IMR-90 (cell line): ENCODE measurements around the gene RNF180. TPM values are rescaled to one million over a fixed set of nuclear protein-coding genes. Genes with fewer than 3 reads are reported as not detected.

Experiments
- ATAC-seq: fragments of 200-7000 bp; cut with Tn5 transposase; 2 replicates; pipeline ENCODE4 v1.9.1; 2020; ENCODE audit warnings: low read depth, mild to moderate bottlenecking, moderate library complexity
- BruUV-seq: library from RNA; stranded (reverse); fragments of 400-500 nt; replicated peaks from 2 replicates; lab custom pipeline; 2021; lab: Mats Ljungman, UMichigan
- CTCF ChIA-PET: fragments of 300-600 bp; formaldehyde crosslinking; extraction: SDS; loops from one replicate; lab custom pipeline; 2021; ENCODE audit warnings: antibody characterized with exemption; lab: Yijun Ruan, JAX
- POLR2A ChIA-PET: fragments of 300-600 bp; sonication (Branson Sonifier 250); formaldehyde crosslinking; loops from one replicate; lab custom pipeline; 2022; ENCODE audit warnings: antibody characterized with exemption; ENCODE audit not compliant: unreplicated experiment; lab: Charles Lee
- DNase-seq: peaks from one replicate; pipeline ENCODE4 v3.0.0; 2013
- H2AFZ ChIP-seq: replicated peaks from 2 replicates; pipeline ENCODE3; 2013; ENCODE audit warnings: low read length, mild to moderate bottlenecking; ENCODE audit not compliant: poor library complexity
- H2AK5ac ChIP-seq: 2 replicates; pipeline ENCODE4 v1.6.1; 2013; ENCODE audit warnings: low read depth, low read length, inconsistent platforms
- H2AK9ac ChIP-seq: replicated peaks from 2 replicates; pipeline ENCODE3; 2013; ENCODE audit warnings: mild to moderate bottlenecking, low read depth, low read length, moderate library complexity; ENCODE audit not compliant: poor library complexity
- H2BK120ac ChIP-seq: 2 replicates; pipeline ENCODE4 v1.6.1; 2013; ENCODE audit warnings: low read depth, low read length, inconsistent platforms
- H2BK15ac ChIP-seq: 3 replicates; pipeline ENCODE4 v1.6.1; 2013; ENCODE audit warnings: low read depth, low read length, inconsistent platforms
- H2BK20ac ChIP-seq: 2 replicates; pipeline ENCODE4 v1.6.1; 2013; ENCODE audit warnings: low read depth, mild to moderate bottlenecking, inconsistent platforms, low read length, moderate library complexity
- H2BK5ac ChIP-seq: 2 replicates; pipeline ENCODE4 v1.6.1; 2013; ENCODE audit warnings: mild to moderate bottlenecking, low read depth, low read length, inconsistent platforms; ENCODE audit not compliant: poor library complexity, severe bottlenecking
- H3K14ac ChIP-seq: replicated peaks from 2 replicates; pipeline ENCODE4 v1.6.1; 2013; ENCODE audit warnings: low read depth, low read length, inconsistent platforms
- H3K18ac ChIP-seq: 2 replicates; pipeline ENCODE4 v1.6.1; 2013; ENCODE audit warnings: low read depth, low read length, control low read depth
- H3K23ac ChIP-seq: 2 replicates; pipeline ENCODE4 v1.6.1; 2013; ENCODE audit warnings: low read depth, low read length, inconsistent platforms
- H3K27ac ChIP-seq: 2 replicates; pipeline ENCODE4 v1.5.1; 2013; ENCODE audit warnings: mild to moderate bottlenecking, control low read depth, low read length; ENCODE audit not compliant: insufficient read depth
- H3K27me3 ChIP-seq: 2 replicates; pipeline ENCODE4 v1.6.1; 2013; ENCODE audit warnings: low read length; ENCODE audit not compliant: control insufficient read depth, insufficient read depth
- H3K36me3 ChIP-seq: 2 replicates; pipeline ENCODE4 v1.6.1; 2013; ENCODE audit warnings: low read length, mixed read lengths; ENCODE audit not compliant: control insufficient read depth, insufficient read depth
- H3K4ac ChIP-seq: 2 replicates; pipeline ENCODE4 v1.6.1; 2013; ENCODE audit warnings: low read depth, low read length, inconsistent platforms
- H3K4me1 ChIP-seq: 2 replicates; pipeline ENCODE4 v1.6.1; 2013; ENCODE audit warnings: low read length, mixed read lengths; ENCODE audit not compliant: control insufficient read depth, insufficient read depth
- H3K4me2 ChIP-seq: 2 replicates; pipeline ENCODE4 v1.6.1; 2013; ENCODE audit warnings: low read depth, mild to moderate bottlenecking, control low read depth, low read length, moderate library complexity
- H3K4me3 ChIP-seq: 2 replicates; pipeline ENCODE4 v1.5.1; 2013; ENCODE audit warnings: low read depth, mild to moderate bottlenecking, control low read depth, low read length, moderate library complexity; ENCODE audit not compliant: insufficient read depth
- H3K56ac ChIP-seq: 2 replicates; pipeline ENCODE4 v1.6.1; 2013; ENCODE audit warnings: low read length, inconsistent platforms; ENCODE audit not compliant: insufficient read depth; ENCODE audit errors: extremely low read depth
- H3K79me1 ChIP-seq, 2 experiments: 2 replicates each; pipeline ENCODE4 v1.6.1; 2013; ENCODE audit warnings: low read length in 2 of 2, inconsistent platforms in 1 of 2, low read depth in 1 of 2
- H3K9ac ChIP-seq: 2 replicates; pipeline ENCODE4 v1.6.1; 2013; ENCODE audit warnings: low read depth, low read length, control low read depth
- H3K9me1 ChIP-seq: 2 replicates; pipeline ENCODE4 v1.6.1; 2013; ENCODE audit warnings: low read length, inconsistent platforms; ENCODE audit not compliant: insufficient read depth
- H3K9me3 ChIP-seq: 2 replicates; pipeline ENCODE4 v1.6.1; 2013; ENCODE audit warnings: low read length; ENCODE audit not compliant: control insufficient read depth, insufficient read depth
- H4K20me1 ChIP-seq: 2 replicates; pipeline ENCODE4 v1.6.1; 2013; ENCODE audit warnings: low read length, inconsistent platforms; ENCODE audit not compliant: insufficient read depth
- H4K5ac ChIP-seq: 2 replicates; pipeline ENCODE4 v1.6.1; 2013; ENCODE audit warnings: mild to moderate bottlenecking, low read depth, low read length, control low read depth
- H4K8ac ChIP-seq, 2 experiments: 2 replicates each; pipeline ENCODE4 v1.6.1; 2013; ENCODE audit warnings: low read depth in 2 of 2, low read length in 2 of 2, control low read depth in 1 of 2, inconsistent platforms in 1 of 2
- H4K91ac ChIP-seq: 2 replicates; pipeline ENCODE4 v1.6.1; 2013; ENCODE audit warnings: low read depth, low read length, inconsistent platforms; ENCODE audit not compliant: insufficient read depth
- BHLHE40 ChIP-seq: fragments of 150-350 bp; IDR thresholded peaks from 2 replicates; pipeline ENCODE4 v1.6.1; 2016; ENCODE audit warnings: mild to moderate bottlenecking, low read depth, low read length
- CEBPB ChIP-seq: IDR thresholded peaks from 2 replicates; pipeline ENCODE4 v1.6.1; 2012; ENCODE audit warnings: low read depth, low read length, improper control_type of control experiment
- CHD1 ChIP-seq: IDR thresholded peaks from 2 replicates; pipeline ENCODE4 v1.6.1; 2012; ENCODE audit warnings: low read depth, low read length, improper control_type of control experiment
- CTCF ChIP-seq: conservative IDR thresholded peaks from 2 replicates; pipeline ENCODE4 v1.5.1; 2012; ENCODE audit warnings: mild to moderate bottlenecking, low read depth, low read length, improper control_type of control experiment
- FOS ChIP-seq: fragments of 150-350 bp; IDR thresholded peaks from 2 replicates; pipeline ENCODE4 v1.6.1; 2016; ENCODE audit warnings: low read depth, low read length
- MAFK ChIP-seq: IDR thresholded peaks from 2 replicates; pipeline ENCODE4 v1.6.1; 2012; ENCODE audit warnings: low read depth, low read length, improper control_type of control experiment
- MAZ ChIP-seq: IDR thresholded peaks from 2 replicates; pipeline ENCODE4 v1.6.1; 2012; ENCODE audit warnings: low read depth, mild to moderate bottlenecking, low read length, improper control_type of control experiment, moderate library complexity, borderline replicate concordance
- MXI1 ChIP-seq: IDR thresholded peaks from 2 replicates; pipeline ENCODE4 v1.6.1; 2012; ENCODE audit warnings: low read depth, mild to moderate bottlenecking, low read length, moderate library complexity, borderline replicate concordance
- NFE2L2 ChIP-seq: fragments of 150-350 bp; IDR thresholded peaks from 2 replicates; pipeline ENCODE4 v1.6.1; 2016; ENCODE audit warnings: low read depth, mild to moderate bottlenecking, low read length
- POLR2A ChIP-seq: IDR thresholded peaks from 2 replicates; pipeline ENCODE4 v1.6.1; 2012; ENCODE audit warnings: mild to moderate bottlenecking, low read depth, low read length
- RAD21 ChIP-seq: IDR thresholded peaks from 2 replicates; pipeline ENCODE4 v1.6.1; 2012; ENCODE audit warnings: low read length, improper control_type of control experiment
- RCOR1 ChIP-seq: IDR thresholded peaks from 2 replicates; pipeline ENCODE4 v1.6.1; 2012; ENCODE audit warnings: mild to moderate bottlenecking, low read length, improper control_type of control experiment; ENCODE audit not compliant: insufficient replicate concordance
- RFX5 ChIP-seq: IDR thresholded peaks from 2 replicates; pipeline ENCODE4 v1.8.0; 2012; ENCODE audit warnings: low read depth, mild to moderate bottlenecking, low read length, moderate library complexity
- SMC3 ChIP-seq: fragments of 150-350 bp; IDR thresholded peaks from 2 replicates; pipeline ENCODE4 v1.6.1; 2016; ENCODE audit warnings: low read depth, mild to moderate bottlenecking, antibody characterized with exemption, low read length, moderate library complexity
- WGBS, 2 experiments: methylation state at CpG; one replicate each; pipeline versions ENCODE4 v1.1.5 to v1.1.7; 2013; ENCODE audit warnings: missing lambda C conversion rate in 2 of 2; ENCODE audit not compliant: insufficient read length in 1 of 2; ENCODE audit errors: extremely low coverage in 2 of 2; 5-methylcytosine and 5-hydroxymethylcytosine counted together
- dilution Hi-C: fragments of 300-500 bp; cut with HindIII; formaldehyde crosslinking; loops from one replicate; pipeline ENCODE4 v1.14.3; 2018; ENCODE audit warnings: low sequenced_read_pairs; ENCODE audit not compliant: unreplicated experiment
- in situ Hi-C: fragments of 300-500 bp; cut with MboI; formaldehyde crosslinking; loops from 3 replicates; pipeline ENCODE4 v1.14.3; 2019; ENCODE audit warnings: low sequenced_read_pairs, inconsistent platforms, mixed read lengths
- intact Hi-C: fragments of 100-400 bp; cut with micrococcal nuclease; formaldehyde crosslinking; loops from 2 replicates; pipeline ENCODE4 v1.10.0; 2022
- polyA plus RNA-seq, 3 experiments: library from polyadenylated mRNA; depleted of rRNA; stranded (reverse); fragments of >200 nt; gene quantifications; 2 replicates each; pipeline ENCODE4 v1.2.3, GENCODE V29; 2012; ENCODE audit warnings: low replicate concordance in 1 of 3
- total RNA-seq: library from RNA; depleted of rRNA; stranded (reverse); fragments of >200 nt; gene quantifications from 2 replicates; pipeline ENCODE4 v1.2.3, GENCODE V29; 2012
- TF ChIP-seq, protein P1 (sequence below): fragments of 150-350 bp; IDR thresholded peaks from 2 replicates; pipeline ENCODE4 v1.6.1; 2017; ENCODE audit warnings: mild to moderate bottlenecking, antibody characterized with exemption, low read length, low read depth
- TF ChIP-seq, protein P2 (sequence below): fragments of 150-350 bp; IDR thresholded peaks from 2 replicates; pipeline ENCODE4 v1.6.1; 2016; ENCODE audit warnings: low read depth, mild to moderate bottlenecking, low read length, moderate library complexity, borderline replicate concordance

Gene RNF180
- total and polyA plus RNA-seq, 2 of the 4 experiments (the other 2 are of a cell fraction) = 0.02 to 0.36 TPM

- H4K5ac ChIP-seq = no peak overlapping the region
- no peak for TF ChIP-seq CTCF
- no peak for TF ChIP-seq NFE2L2
- TF ChIP-seq, protein P1, sequence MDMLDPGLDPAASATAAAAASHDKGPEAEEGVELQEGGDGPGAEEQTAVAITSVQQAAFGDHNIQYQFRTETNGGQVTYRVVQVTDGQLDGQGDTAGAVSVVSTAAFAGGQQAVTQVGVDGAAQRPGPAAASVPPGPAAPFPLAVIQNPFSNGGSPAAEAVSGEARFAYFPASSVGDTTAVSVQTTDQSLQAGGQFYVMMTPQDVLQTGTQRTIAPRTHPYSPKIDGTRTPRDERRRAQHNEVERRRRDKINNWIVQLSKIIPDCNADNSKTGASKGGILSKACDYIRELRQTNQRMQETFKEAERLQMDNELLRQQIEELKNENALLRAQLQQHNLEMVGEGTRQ = no peak
- TF ChIP-seq POLR2A = no peak
- no peak for TF ChIP-seq MAZ
- no peak for TF ChIP-seq RFX5
- no peak for TF ChIP-seq BHLHE40
- no peak for TF ChIP-seq MAFK
- TF ChIP-seq RCOR1 = no peak
- TF ChIP-seq, protein P2, sequence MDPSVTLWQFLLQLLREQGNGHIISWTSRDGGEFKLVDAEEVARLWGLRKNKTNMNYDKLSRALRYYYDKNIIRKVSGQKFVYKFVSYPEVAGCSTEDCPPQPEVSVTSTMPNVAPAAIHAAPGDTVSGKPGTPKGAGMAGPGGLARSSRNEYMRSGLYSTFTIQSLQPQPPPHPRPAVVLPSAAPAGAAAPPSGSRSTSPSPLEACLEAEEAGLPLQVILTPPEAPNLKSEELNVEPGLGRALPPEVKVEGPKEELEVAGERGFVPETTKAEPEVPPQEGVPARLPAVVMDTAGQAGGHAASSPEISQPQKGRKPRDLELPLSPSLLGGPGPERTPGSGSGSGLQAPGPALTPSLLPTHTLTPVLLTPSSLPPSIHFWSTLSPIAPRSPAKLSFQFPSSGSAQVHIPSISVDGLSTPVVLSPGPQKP = no peak
- TF ChIP-seq FOS = no peak
- no peak for TF ChIP-seq CEBPB
- TF ChIP-seq CHD1 = no peak
- TF ChIP-seq SMC3 = no peak
- no peak for TF ChIP-seq MXI1
- TF ChIP-seq RAD21 = no peak
- no peak overlapping the region for H2BK20ac ChIP-seq
- no peak overlapping the region for H4K8ac ChIP-seq
- H3K9ac ChIP-seq = no peak overlapping the region
- H2AK5ac ChIP-seq = no peak overlapping the region
- no peak overlapping the region for H3K23ac ChIP-seq
- no peaks in the 10 kb centered on the region for H3K79me1 ChIP-seq
- H2BK5ac ChIP-seq = no peak overlapping the region
- no peak for ATAC-seq
- no peak overlapping the region for H2AK9ac ChIP-seq
- H3K9me1 ChIP-seq = no peaks in the 10 kb centered on the region
- no CpG with 5 or more reads among the region's 1 CpG for WGBS, 2 experiments
- CTCF ChIA-PET = interaction anchor here (0.7 kb wide), 1 partner anchor 197 kb away, joined by 3 read pairs; no protein-coding TSS in a partner anchor
- no peak overlapping the region for H3K27ac ChIP-seq
- H3K4me1 ChIP-seq = no peaks in the 10 kb centered on the region
- H3K4ac ChIP-seq = no peak overlapping the region
- H4K20me1 ChIP-seq = no peaks in the 10 kb centered on the region
- H3K4me2 ChIP-seq = no peak overlapping the region
- no peak overlapping the region for H2BK120ac ChIP-seq
- dilution Hi-C loops = no loop called here
- H2AFZ ChIP-seq = no peak overlapping the region
- POLR2A ChIA-PET = no interaction called here
- H3K18ac ChIP-seq = no peak overlapping the region
- no peak overlapping the region for H3K14ac ChIP-seq
- H3K9me3 ChIP-seq = no peaks in the 10 kb centered on the region
- no TSS peak for BruUV-seq
- no peaks in the 10 kb centered on the region for H3K36me3 ChIP-seq
- intact Hi-C loops = no loop called here
- H3K4me3 ChIP-seq = no peak overlapping the region
- no peak overlapping the region for H4K91ac ChIP-seq
- no peak for DNase-seq
- no peak overlapping the region for H3K56ac ChIP-seq
- no peak overlapping the region for H2BK15ac ChIP-seq
- in situ Hi-C loops = no loop called here
- H3K27me3 ChIP-seq = no peaks in the 10 kb centered on the region
These were observed 174.1 kb downstream of the RNF180 start for GRCh38 chr5:64339769-64340168.
